ENCODE results near the gene ARHGEF39. TPM values are rescaled to one million over a fixed set of nuclear protein-coding genes. Genes with fewer than 3 reads are reported as not detected.

ARHGEF39 gene
- total RNA-seq, 1 donor from 2014 or later = 0.38 TPM

DNA sequence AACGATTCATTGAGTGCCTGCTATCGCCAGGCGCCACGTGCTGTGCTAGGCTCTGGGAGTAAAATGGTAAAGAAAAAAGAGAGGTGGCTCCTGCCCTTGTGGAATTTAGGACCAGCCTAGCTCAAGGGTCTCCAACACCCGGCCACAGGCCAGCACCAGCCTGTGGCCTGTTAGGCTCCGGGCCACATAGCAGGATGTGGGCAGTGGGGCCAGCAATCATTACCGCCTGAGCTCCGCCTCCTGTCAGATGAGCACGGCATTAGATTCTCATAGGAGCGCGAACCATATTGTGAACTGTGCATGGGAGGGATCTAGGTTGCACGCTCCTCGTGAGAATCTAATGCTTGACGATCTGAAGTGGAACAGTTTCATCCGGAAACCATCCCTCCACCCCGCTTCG is 8.6 kb downstream of the ARHGEF39 start:
- intact Hi-C loops (cut with DNase I) = no loop called here

GRCh38 chr9:35653611-35654010 is 11.4 kb downstream of the ARHGEF39 start:
- ATAC-seq = no peak
- no peak for DNase-seq
- Histone ChIP-seq H3K36me3 (no peaks in the 10 kb centered on the region), H3K27me3 (no peaks in the 10 kb centered on the region), H3K4me1 (peaks cover 23% of the 10 kb centered on the region), H3K9me3 (no peaks in the 10 kb centered on the region), H3K27ac (peak overlapping the region; percentile 48), H3K4me3 (no peak overlapping the region)
- TF ChIP-seq, protein P1, sequence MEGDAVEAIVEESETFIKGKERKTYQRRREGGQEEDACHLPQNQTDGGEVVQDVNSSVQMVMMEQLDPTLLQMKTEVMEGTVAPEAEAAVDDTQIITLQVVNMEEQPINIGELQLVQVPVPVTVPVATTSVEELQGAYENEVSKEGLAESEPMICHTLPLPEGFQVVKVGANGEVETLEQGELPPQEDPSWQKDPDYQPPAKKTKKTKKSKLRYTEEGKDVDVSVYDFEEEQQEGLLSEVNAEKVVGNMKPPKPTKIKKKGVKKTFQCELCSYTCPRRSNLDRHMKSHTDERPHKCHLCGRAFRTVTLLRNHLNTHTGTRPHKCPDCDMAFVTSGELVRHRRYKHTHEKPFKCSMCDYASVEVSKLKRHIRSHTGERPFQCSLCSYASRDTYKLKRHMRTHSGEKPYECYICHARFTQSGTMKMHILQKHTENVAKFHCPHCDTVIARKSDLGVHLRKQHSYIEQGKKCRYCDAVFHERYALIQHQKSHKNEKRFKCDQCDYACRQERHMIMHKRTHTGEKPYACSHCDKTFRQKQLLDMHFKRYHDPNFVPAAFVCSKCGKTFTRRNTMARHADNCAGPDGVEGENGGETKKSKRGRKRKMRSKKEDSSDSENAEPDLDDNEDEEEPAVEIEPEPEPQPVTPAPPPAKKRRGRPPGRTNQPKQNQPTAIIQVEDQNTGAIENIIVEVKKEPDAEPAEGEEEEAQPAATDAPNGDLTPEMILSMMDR (IDR thresholded peaks at IDR 0.05) = no peak
- intact Hi-C loops (cut with DNase I) = no loop called here

More for the DNA sequence above, 8.6 kb downstream of the ARHGEF39 start:
- Histone ChIP-seq H3K9me3 (no peaks in the 10 kb centered on the region), H3K27ac (peak overlapping the region; percentile 99), H3K27me3 (no peaks in the 10 kb centered on the region), H3K4me1 (peaks cover 26% of the 10 kb centered on the region), H3K36me3 (peaks cover 3% of the 10 kb centered on the region), H3K4me3 (no peak overlapping the region)
- TF ChIP-seq, protein P1 (IDR thresholded peaks at IDR 0.05) = no peak
- ATAC-seq (no peak), DNase-seq (no peak)

DNA sequence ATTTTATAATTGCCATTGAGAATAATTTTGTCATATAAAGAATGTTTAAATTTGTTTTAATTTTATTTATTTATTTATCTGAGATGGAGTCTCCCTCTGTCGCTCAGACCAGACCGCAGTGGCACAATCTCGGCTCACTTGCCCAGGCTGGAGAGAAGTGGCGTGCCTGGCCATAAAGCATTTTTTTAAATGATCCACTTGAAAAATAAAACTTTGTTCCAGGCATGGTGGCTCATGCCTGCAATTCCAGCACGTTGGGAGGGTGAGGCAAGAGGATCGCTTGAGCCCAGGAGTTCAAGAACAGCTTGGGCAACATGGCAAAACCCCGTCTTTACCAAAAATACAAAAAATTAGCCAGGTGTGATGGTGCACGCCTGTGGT is 12.2 kb downstream of the ARHGEF39 start:
- no peak overlapping the region for H3K4me3 ChIP-seq
- H3K9me3 ChIP-seq = no peaks in the 10 kb centered on the region
- ATAC-seq = peak; percentile 3
- peak overlapping the region; percentile 48 for H3K27ac ChIP-seq
- TF ChIP-seq, protein P1 (IDR thresholded peaks at IDR 0.05) = no peak
- intact Hi-C loops (cut with DNase I) = no loop called here
- H3K36me3 ChIP-seq = no peaks in the 10 kb centered on the region
- H3K4me1 ChIP-seq = peaks cover 23% of the 10 kb centered on the region
- peak; percentile 75 for DNase-seq
- no peaks in the 10 kb centered on the region for H3K27me3 ChIP-seq

- Histone ChIP-seq H3K9me3 (no peaks in the 10 kb centered on the region), H3K4me1 (peaks cover 22% of the 10 kb centered on the region), H3K27ac (peak overlapping the region; percentile 48), H3K36me3 (no peaks in the 10 kb centered on the region), H3K27me3 (no peaks in the 10 kb centered on the region), H3K4me3 (no peak overlapping the region)
- DNase-seq = no peak
- ATAC-seq = peak; percentile 62
- intact Hi-C loops (cut with DNase I) = no loop called here
- TF ChIP-seq, protein P1 (IDR thresholded peaks at IDR 0.05) = no peak
Observed at GRCh38 chr9:35651956-35652828, 12.8 kb downstream of the ARHGEF39 start.

- TF ChIP-seq, protein P1 (IDR thresholded peaks at IDR 0.05) = no peak
- no peak for ATAC-seq
- Histone ChIP-seq H3K27me3 (no peaks in the 10 kb centered on the region), H3K4me1 (peaks cover 21% of the 10 kb centered on the region), H3K27ac (peak within 1 kb of the TSS; percentile 48), H3K9me3 (no peaks in the 10 kb centered on the region), H3K4me3 (peak within 1 kb of the TSS; percentile 32), H3K36me3 (no peaks in the 10 kb centered on the region)
- DNase-seq = no peak
- intact Hi-C loops (cut with DNase I) = no loop called here
Observed at GRCh38 chr9:35650341-35651158, 14.4 kb downstream of the ARHGEF39 start, which contains the start of gene SIT1. Gene SIT1, minus strand, starts transcription at chr9:35650931. Its CDS starts 78 bp downstream, at chr9:35650853.
